Esophagus squamous epithelium (tissue), 5 donors: ENCODE results near the gene RFX2. TPM values are rescaled to one million over a fixed set of nuclear protein-coding genes. Genes with fewer than 3 reads are reported as not detected.

Experiments used
- DNase-seq: peaks from one replicate; lab custom pipeline; 2025; lab: John Stamatoyannopoulos, UW
- H3K27ac ChIP-seq, 4 donors: fragments of 200-600 bp; sonication (generic); one replicate each; pipeline ENCODE4 v1.5.1; 2016 to 2019; ENCODE audit warnings: mild to moderate bottlenecking in 1 of 4
- H3K27me3 ChIP-seq, 4 donors: fragments of 200-600 bp; sonication (generic); 1 replicate in 3 of 4; 2 replicates in 1 of 4; pipeline versions ENCODE4 v1.5.1 to v1.6.0; 2017 to 2021; ENCODE audit warnings: antibody characterized with exemption in 1 of 4
- H3K36me3 ChIP-seq, 3 donors: fragments of 200-600 bp; sonication (generic); one replicate each; pipeline ENCODE4 v1.5.1; 2016 to 2019
- H3K4me1 ChIP-seq, 3 donors: fragments of 200-600 bp; sonication (generic); one replicate each; pipeline ENCODE4 v1.5.1; 2017 to 2019
- H3K4me3 ChIP-seq, 4 donors: fragments of 200-600 bp; sonication (generic); 1 replicate in 3 of 4; 2 replicates in 1 of 4; pipeline ENCODE4 v1.5.1; 2016 to 2019; ENCODE audit warnings: mild to moderate bottlenecking in 2 of 4, moderate library complexity in 1 of 4
- H3K9me3 ChIP-seq, 3 donors: fragments of 200-600 bp; sonication (generic); one replicate each; pipeline ENCODE4 v1.5.1; 2016 to 2019
- CTCF ChIP-seq, 6 experiments: fragments of 450-650 bp in 4 of 6; fragments of 200-600 bp in 2 of 6; sonication (generic) in 2 of 6; IDR thresholded peaks; one replicate each; pipeline ENCODE4 v1.5.1; 2016 to 2019; ENCODE audit warnings: antibody characterized with exemption in 6 of 6, mild to moderate bottlenecking in 4 of 6, moderate library complexity in 4 of 6
- POLR2A ChIP-seq, 4 donors: fragments of 450-650 bp; IDR thresholded peaks; one replicate each; pipeline ENCODE4 v1.6.1; 2017; ENCODE audit warnings: antibody characterized with exemption in 4 of 4, mild to moderate bottlenecking in 4 of 4, moderate library complexity in 3 of 4
- WGBS, 2 donors: methylation state at CpG; one replicate each; pipeline ENCODE4 v1.1.5; 2018; 5-methylcytosine and 5-hydroxymethylcytosine counted together
- intact Hi-C: fragments of 100-400 bp; cut with DNase I; formaldehyde crosslinking; loops from one replicate; pipeline ENCODE4 v1.15.0; 2022
- total RNA-seq, 4 donors: library from RNA; depleted of rRNA; stranded (reverse); fragments of >200 nt; gene quantifications; one replicate each; pipeline ENCODE4 v1.1.0, GENCODE V29; 2016
- donor health status: DM: yes; HTN: yes; CAD: no.

RFX2 gene
- total RNA-seq, 4 donors from 2014 or later = 5.2 to 21.4 (median 7.7) TPM

DNA sequence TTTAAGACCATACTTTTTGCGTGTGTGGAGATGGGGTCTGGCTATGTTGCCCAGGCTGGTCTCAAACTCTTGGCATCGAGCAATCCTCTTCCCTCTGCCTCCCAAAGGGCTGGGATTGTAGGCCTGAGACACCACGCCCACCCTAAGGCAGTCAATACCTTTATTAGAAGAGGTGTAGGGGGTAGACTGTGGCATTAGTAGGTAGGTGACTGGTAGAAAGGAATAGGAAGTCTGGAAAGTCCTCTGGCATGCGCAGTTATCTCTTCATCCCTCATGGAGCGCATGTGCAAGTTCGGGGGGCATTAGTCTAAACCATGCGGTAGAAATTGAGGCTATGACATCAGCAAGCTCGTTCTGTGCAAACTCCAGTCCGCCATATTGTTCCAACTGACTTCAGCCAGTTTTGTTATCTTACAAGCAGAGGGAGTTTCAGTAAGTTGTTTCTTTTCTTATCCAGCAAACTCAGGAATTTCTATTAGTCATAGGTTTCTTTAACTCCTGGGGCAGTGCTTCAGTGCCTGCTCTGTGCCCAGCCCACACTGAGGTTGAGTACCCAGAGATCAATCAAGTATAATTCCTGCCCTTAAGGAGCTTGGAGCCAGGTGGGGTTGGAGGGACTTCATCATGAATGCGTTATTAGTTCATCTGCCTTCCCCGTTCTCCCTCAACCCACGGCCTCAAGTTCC, 125.1 kb downstream of the RFX2 start:
- H3K27ac ChIP-seq = no peak overlapping the region
- H3K36me3 ChIP-seq = no peaks in the 10 kb centered on the region
- no peak for DNase-seq
- no peaks in the 10 kb centered on the region for H3K9me3 ChIP-seq
- peaks cover 12 to 55% (median 13%) of the 10 kb centered on the region in 3 donors for H3K4me1 ChIP-seq
- no peak overlapping the region for H3K4me3 ChIP-seq
- TF ChIP-seq POLR2A (IDR thresholded peaks at IDR 0.05) = no peak
- TF ChIP-seq CTCF (IDR thresholded peaks at IDR 0.05) = no peak
- no peaks in the 10 kb centered on the region for H3K27me3 ChIP-seq
- WGBS, 2 donors = 64 to 77% methylated on average over 10 to 12 of the region's 12 CpGs
- intact Hi-C loops = loop anchor here (5.0 to 10.0 kb wide), 2 partner anchors 37 to 140 kb away; no protein-coding TSS in a partner anchor

DNA sequence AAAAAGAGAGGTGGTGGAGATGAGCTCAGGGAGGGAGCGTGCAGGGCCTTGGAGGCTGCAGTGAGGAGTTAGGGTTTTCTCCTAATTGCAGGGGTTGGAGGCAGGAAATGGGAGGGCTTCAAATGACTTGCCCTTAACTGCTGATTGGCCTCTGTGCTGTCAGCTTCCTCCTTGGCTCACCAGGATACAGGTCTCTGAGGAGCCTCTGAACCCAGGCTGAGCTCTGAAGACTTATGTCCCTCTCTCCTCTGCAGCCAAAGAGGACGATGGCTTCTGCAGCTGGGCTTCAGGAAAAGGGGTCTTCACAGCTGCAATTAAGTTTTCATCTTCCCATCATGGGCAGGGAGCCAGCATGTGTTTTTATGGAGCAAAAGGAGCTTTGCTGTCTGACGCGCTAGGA, 125.7 kb downstream of the RFX2 start:
- WGBS, 2 donors = 64 to 94% methylated on average over 2 to 4 of the region's 4 CpGs
- Histone ChIP-seq H3K27me3 (no peaks in the 10 kb centered on the region), H3K4me1 (peaks cover 12 to 59% (median 17%) of the 10 kb centered on the region in 3 donors), H3K36me3 (no peaks in the 10 kb centered on the region), H3K9me3 (no peaks in the 10 kb centered on the region), H3K4me3 (no peak overlapping the region), H3K27ac (no peak overlapping the region)
- intact Hi-C loops = loop anchor here (10.0 kb wide), 1 partner anchor 140 kb away; no protein-coding TSS in a partner anchor
- TF ChIP-seq CTCF (IDR thresholded peaks at IDR 0.05) = no peak
- TF ChIP-seq POLR2A (IDR thresholded peaks at IDR 0.05) = no peak
- no peak for DNase-seq

DNA sequence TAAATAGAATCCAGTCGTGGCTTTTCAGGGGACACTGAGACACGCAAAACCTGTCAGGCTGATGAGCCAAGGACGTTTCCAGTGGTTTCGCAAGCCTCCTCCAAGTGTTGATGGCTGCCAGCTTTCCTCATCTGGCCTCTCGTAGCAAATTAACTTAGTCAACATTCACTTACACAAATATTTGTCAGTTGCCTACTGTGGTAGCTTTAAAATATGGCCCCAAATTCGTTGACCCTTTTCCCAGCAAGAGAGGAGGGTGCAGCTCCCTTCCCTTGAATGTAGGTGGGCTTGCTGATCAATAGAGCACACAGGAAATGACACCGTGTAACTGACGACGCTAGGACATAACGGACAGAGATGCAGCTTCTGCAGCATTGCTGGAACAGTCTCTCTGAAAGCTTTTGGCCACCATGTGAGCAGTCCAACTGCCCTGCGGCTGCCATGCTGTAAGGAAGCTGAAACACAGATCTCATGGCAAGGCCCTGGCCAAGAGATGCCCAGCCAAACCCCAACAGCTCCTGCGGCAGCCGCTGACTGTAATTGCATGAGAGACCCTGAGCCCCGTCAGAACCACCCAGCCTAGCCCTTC, 126.8 kb downstream of the RFX2 start:
- H3K9me3 ChIP-seq = no peaks in the 10 kb centered on the region
- DNase-seq = no peak
- peak overlapping the region in 1 of 4 donors; percentile 43 for H3K4me3 ChIP-seq
- intact Hi-C loops = loop anchor here (10.0 kb wide), 1 partner anchor 141 kb away; no protein-coding TSS in a partner anchor
- H3K27me3 ChIP-seq = no peaks in the 10 kb centered on the region
- peak overlapping the region; percentile 26 to 81 (median 68) for H3K27ac ChIP-seq
- no peaks in the 10 kb centered on the region for H3K36me3 ChIP-seq
- peaks cover 18 to 70% (median 26%) of the 10 kb centered on the region in 3 donors for H3K4me1 ChIP-seq
- 15 to 37% methylated on average over 9 to 10 of the region's 14 CpGs for WGBS, 2 donors
- TF ChIP-seq CTCF (IDR thresholded peaks at IDR 0.05) = no peak
- TF ChIP-seq POLR2A (IDR thresholded peaks at IDR 0.05) = no peak

GRCh38 chr19:5978606-5979552, 131.4 kb downstream of the RFX2 start:
- peaks cover 36 to 75% (median 49%) of the 10 kb centered on the region in 3 donors for H3K4me1 ChIP-seq
- peaks cover 0 to 22% (median 1%) of the 10 kb centered on the region in 3 donors for H3K36me3 ChIP-seq
- no peaks in the 10 kb centered on the region for H3K9me3 ChIP-seq
- no peaks in the 10 kb centered on the region for H3K27me3 ChIP-seq
- no peak for DNase-seq
- peak overlapping the region; percentile 84 to 99 (median 88) for H3K4me3 ChIP-seq
- 57 to 66% methylated on average over 8 to 15 of the region's 33 CpGs for WGBS, 2 donors
- no peak for TF ChIP-seq CTCF (IDR thresholded peaks at IDR 0.05)
- no peak for TF ChIP-seq POLR2A (IDR thresholded peaks at IDR 0.05)
- intact Hi-C loops = no loop called here
- peak overlapping the region; percentile 89 to 97 (median 92) for H3K27ac ChIP-seq
